ENCODE measurements around the gene PITPNC1. TPM values are rescaled to one million over a fixed set of nuclear protein-coding genes. Genes with fewer than 3 reads are reported as not detected.

Gene PITPNC1
- total RNA-seq, 1 experiment from 2014 or later, result 6.9 TPM

DNA sequence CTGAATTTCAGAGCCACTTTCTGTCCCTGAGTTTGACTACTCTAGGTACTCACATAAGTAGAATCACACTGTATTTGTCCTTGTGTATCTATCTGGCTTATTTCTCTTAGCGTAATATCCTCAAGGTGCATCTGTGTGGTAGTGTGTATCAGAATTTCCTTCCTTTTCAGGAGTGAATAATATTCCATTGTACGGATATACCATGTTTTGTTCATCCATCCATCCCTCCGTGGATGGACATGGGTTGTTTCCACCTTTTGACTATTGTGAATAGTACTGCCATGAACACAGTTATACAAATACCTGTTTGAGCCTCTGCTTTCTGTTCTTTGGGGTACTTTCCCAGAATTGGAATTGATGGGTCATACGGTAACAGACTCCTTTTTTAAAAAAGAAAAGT is 111.7 kb downstream of the PITPNC1 start:
- peaks cover 8% of the 10 kb centered on the region for H3K27me3 Mint-ChIP-seq (ENCODE audit: unreplicated experiment)
- H3K27ac Mint-ChIP-seq (ENCODE audit: unreplicated experiment), result no peak overlapping the region
- no peaks in the 10 kb centered on the region for H3K36me3 Mint-ChIP-seq (ENCODE audit: insufficient read depth, unreplicated experiment)
- H3K4me3 Mint-ChIP-seq (ENCODE audit: low read depth, unreplicated experiment), result no peak overlapping the region
- no peaks in the 10 kb centered on the region for H3K4me1 Mint-ChIP-seq (ENCODE audit: low read depth, unreplicated experiment)
- no peak for DNase-seq
- no TSS peak for BruUV-seq (replicated peaks)
- no peak for TF ChIP-seq CTCF (IDR thresholded peaks at IDR 0.05; ENCODE audit: unreplicated experiment)
- intact Hi-C loops (cut with micrococcal nuclease; ENCODE audit: unreplicated experiment), result no loop called here
- H3K9me3 Mint-ChIP-seq (ENCODE audit: low read depth, unreplicated experiment), result no peaks in the 10 kb centered on the region
- CTCF ChIA-PET, result no interaction called here

DNA sequence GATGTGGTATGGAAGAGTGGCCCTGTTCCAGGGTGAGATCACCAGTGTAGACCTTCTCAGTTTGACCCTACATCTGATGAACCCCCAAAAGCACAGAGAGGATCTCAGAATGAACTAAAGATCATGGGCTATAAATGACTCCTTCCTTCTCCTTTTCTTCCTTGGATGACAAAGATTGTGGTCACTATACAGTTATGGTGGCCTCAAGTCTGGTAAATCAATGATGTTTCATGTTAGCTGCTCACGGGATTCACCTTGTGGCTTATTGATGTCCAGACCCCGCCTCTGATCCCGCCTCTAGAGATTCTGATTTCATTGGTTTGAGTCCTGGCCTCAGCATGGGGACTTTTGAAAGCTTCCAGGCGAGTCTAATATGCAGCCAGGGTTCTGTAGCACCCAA is 112.2 kb downstream of the PITPNC1 start:
- H3K4me3 Mint-ChIP-seq (ENCODE audit: low read depth, unreplicated experiment), result no peak overlapping the region
- H3K4me1 Mint-ChIP-seq (ENCODE audit: low read depth, unreplicated experiment), result no peaks in the 10 kb centered on the region
- no peak for TF ChIP-seq CTCF (IDR thresholded peaks at IDR 0.05; ENCODE audit: unreplicated experiment)
- peaks cover 8% of the 10 kb centered on the region for H3K27me3 Mint-ChIP-seq (ENCODE audit: unreplicated experiment)
- no TSS peak for BruUV-seq (replicated peaks)
- no peaks in the 10 kb centered on the region for H3K36me3 Mint-ChIP-seq (ENCODE audit: insufficient read depth, unreplicated experiment)
- no peaks in the 10 kb centered on the region for H3K9me3 Mint-ChIP-seq (ENCODE audit: low read depth, unreplicated experiment)
- CTCF ChIA-PET, result no interaction called here
- no peak for DNase-seq
- intact Hi-C loops (cut with micrococcal nuclease; ENCODE audit: unreplicated experiment), result no loop called here
- no peak overlapping the region for H3K27ac Mint-ChIP-seq (ENCODE audit: unreplicated experiment)

- CTCF ChIA-PET, result no interaction called here
- no peak for TF ChIP-seq CTCF (IDR thresholded peaks at IDR 0.05; ENCODE audit: unreplicated experiment)
- H3K4me1 Mint-ChIP-seq (ENCODE audit: low read depth, unreplicated experiment), result no peaks in the 10 kb centered on the region
- no TSS peak for BruUV-seq (replicated peaks)
- H3K4me3 Mint-ChIP-seq (ENCODE audit: low read depth, unreplicated experiment), result peak overlapping the region; percentile 37
- no peaks in the 10 kb centered on the region for H3K9me3 Mint-ChIP-seq (ENCODE audit: low read depth, unreplicated experiment)
- no peak overlapping the region for H3K27ac Mint-ChIP-seq (ENCODE audit: unreplicated experiment)
- DNase-seq, result no peak
- peaks cover 8% of the 10 kb centered on the region for H3K27me3 Mint-ChIP-seq (ENCODE audit: unreplicated experiment)
- H3K36me3 Mint-ChIP-seq (ENCODE audit: insufficient read depth, unreplicated experiment), result no peaks in the 10 kb centered on the region
- intact Hi-C loops (cut with micrococcal nuclease; ENCODE audit: unreplicated experiment), result no loop called here
Measured at GRCh38 chr17:67490471-67490870, 113.4 kb downstream of the PITPNC1 start.

GRCh38 chr17:67491009-67491680 is 114.1 kb downstream of the PITPNC1 start:
- DNase-seq, result peak; percentile 43
- no peaks in the 10 kb centered on the region for H3K36me3 Mint-ChIP-seq (ENCODE audit: insufficient read depth, unreplicated experiment)
- no peaks in the 10 kb centered on the region for H3K9me3 Mint-ChIP-seq (ENCODE audit: low read depth, unreplicated experiment)
- CTCF ChIA-PET, result no interaction called here
- peaks cover 8% of the 10 kb centered on the region for H3K27me3 Mint-ChIP-seq (ENCODE audit: unreplicated experiment)
- H3K4me3 Mint-ChIP-seq (ENCODE audit: low read depth, unreplicated experiment), result peak overlapping the region; percentile 37
- no TSS peak for BruUV-seq (replicated peaks)
- no peak overlapping the region for H3K27ac Mint-ChIP-seq (ENCODE audit: unreplicated experiment)
- intact Hi-C loops (cut with micrococcal nuclease; ENCODE audit: unreplicated experiment), result no loop called here
- no peak for TF ChIP-seq CTCF (IDR thresholded peaks at IDR 0.05; ENCODE audit: unreplicated experiment)
- no peaks in the 10 kb centered on the region for H3K4me1 Mint-ChIP-seq (ENCODE audit: low read depth, unreplicated experiment)

Data from Calu3 (cell line).